ENCODE data around the gene CEP126.

CEP126 gene

DNA sequence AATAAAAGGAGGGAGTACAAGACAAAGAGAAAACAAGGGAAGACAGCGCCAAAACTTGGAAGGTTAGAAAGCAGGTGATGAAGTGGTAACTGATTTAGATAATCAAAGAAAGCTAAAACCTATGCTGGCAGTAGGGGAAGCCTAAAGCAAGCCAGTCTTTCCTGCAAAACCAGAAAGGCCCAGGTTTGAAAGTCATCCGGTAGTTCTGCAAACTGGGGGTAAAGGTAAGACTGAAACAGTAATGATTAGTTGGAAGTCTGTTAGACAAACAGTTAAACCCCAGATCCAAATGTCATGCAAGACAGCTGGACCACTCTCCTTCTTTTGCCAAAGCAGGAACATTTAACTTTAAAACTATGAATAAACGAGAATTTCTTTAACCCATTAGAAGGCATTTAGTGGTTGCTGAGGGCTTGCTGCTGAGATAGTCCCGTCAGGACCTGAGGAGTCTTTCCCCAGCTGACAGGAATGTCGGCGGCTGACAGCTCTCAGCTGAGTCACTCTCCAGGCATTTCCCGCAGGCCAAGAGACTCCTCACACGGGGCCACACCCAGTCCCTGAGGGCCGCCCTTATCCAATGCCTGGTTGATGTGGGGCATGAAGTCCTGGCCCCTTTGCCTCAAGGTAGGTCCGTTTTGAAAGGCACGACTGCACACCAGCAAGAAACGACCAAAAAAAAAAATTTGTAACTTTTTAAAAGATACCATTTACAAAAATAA lies 96.1 kb downstream of the CEP126 start:
- DNase-seq = no peak

GRCh38 chr11:102012946-102013345 lies 98.1 kb downstream of the CEP126 start:
- DNase-seq = no peak

DNA sequence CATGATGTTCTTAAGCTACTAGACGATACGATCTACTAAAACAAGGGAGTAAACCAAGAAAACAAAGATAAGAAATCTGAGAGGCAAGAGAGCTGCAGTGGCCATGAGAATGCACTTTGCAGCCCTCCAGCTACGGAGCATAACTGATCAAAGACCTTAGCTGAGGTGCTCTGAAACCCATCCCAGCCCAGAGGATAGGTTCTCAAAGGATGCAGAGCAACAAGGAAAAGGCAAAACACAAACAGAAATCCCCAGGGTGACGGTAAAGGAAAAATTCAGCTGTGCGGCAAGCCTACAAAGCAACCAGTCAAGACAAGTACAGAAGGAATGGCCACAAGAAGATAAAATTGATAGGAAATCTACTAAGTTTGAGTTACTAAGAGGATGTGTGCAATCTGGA lies 99.9 kb downstream of the CEP126 start:
- no peak for DNase-seq

DNA sequence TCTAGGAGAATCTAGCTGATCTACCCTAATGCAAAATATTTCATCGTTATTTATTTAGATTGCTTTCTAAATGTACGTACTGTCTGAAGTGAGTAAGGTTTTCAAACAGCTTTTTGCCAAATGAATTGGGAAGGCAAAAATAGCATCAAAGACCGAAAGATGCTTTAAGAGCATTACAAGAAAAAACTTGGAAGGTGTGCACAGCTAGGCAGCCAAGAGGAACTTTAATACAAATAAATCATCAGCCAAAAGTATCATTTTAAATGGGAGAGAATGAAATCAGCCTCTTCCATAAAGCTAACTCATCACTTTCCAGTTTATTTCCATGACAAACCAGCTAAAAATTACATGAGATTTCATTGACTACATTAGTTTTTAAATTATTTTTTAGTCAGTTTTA lies 102.2 kb downstream of the CEP126 start:
- DNase-seq = no peak

- DNase-seq = no peak
Measured at GRCh38 chr11:102026217-102026616, 111.4 kb downstream of the CEP126 start.

- no peak for DNase-seq
Measured at GRCh38 chr11:102026959-102027358, 112.1 kb downstream of the CEP126 start.

GRCh38 chr11:102036757-102037156 lies 121.9 kb downstream of the CEP126 start:
- DNase-seq = no peak

- no peak for DNase-seq
Measured at GRCh38 chr11:102046841-102047240, 132.0 kb downstream of the CEP126 start.

GRCh38 chr11:102047305-102047924 lies 132.6 kb downstream of the CEP126 start, which contains the start of gene CFAP300:
Gene CFAP300 (plus strand): TSS chr11:102047437. CDS start chr11:102047471, 34 bp downstream.
- DNase-seq = no peak
